Bone marrow (tissue), 2 donors: ENCODE results near the gene FARP1.

Experiments
- DNase-seq, 2 donors: peaks; one replicate each; lab custom pipeline; 2025; lab: John Stamatoyannopoulos, UW

The FARP1 gene

GRCh38 chr13:98173431-98174152 is 30.7 kb downstream of the FARP1 start:
- DNase-seq, result no peak

DNA sequence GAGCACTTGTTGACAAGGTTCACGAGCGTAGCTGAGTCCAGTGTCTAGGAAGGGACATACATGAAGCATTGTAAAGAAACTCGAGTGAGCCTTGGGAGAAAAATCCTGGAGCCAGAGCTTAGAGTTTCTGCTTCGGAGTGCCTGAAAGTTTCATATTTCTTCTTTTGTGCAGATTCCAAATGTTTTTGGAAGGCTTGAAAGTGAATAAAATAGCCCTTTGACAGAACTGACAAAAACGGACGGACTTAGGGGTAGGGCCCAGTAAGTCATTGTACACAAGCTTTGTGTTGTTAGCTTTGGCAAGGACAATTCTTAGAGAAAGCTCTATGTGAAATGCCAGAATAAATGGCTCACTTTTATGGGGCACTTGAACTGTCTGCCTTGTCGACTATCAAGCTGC is 31.4 kb downstream of the FARP1 start:
- DNase-seq, result no peak

- no peak for DNase-seq
Measured at GRCh38 chr13:98175043-98175442, 32.1 kb downstream of the FARP1 start.

DNA sequence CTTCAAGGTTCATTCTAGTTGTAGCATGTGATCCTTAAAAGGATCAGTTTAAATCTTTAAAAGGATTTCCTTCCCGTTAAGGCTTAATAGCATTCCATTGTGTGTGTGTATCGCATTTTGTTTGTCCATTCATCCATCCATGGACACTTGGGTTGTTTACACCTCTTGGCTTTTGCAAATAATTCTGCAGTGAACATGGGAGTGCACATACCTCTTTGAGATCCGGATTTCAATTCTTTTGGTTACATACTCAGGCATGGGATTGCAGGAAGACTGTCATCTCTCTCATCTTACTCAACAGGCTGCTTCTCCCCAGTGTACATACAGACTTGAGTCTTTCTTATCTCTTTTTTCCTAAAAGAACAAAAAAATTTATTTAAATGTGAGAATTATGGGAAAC is 32.9 kb downstream of the FARP1 start:
- DNase-seq, result no peak

DNA sequence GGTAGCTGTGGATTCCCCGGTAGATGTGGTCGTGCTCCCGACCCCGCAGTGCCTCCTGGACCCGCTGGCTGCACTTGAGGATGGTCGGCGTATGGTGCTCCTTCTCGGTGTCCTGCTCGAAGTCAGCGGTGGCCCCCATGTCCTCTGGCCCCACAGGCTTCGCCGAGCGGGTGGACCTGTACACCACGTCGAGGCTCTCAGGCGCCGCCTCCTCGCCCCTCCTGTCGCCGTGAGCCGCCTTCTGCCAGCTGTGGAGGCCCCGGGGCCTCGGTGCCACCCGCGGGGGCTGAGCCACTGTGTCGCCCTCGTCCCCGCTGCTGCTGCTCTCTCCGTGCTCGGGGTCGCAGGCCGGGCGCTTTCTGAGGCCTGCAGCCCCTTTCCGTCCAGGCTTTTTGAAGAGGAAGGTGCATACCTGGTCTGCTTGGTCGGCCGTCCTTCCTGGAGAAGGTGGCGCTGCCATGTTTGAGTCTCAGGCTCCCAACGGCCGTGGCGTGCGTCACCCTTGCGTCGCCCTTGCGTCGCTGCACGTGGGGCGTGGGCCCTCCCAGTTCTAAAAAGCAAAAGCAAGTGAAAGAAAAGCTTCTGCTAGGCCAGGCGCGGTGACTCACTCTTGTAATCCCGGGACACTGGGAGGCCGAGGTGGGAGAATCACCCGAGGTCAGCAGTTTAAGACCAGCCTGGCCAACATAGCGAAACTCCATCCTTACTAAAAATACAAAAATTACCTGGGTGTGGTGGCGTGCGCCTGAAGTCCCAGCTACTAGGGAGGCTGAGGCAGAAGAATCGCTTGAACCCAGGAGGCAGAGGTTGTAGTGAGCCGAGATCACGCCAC is 34.1 kb downstream of the FARP1 start, which contains the start of gene RNF113B:
RNF113B (minus strand) TSS at position 493 of the 832 bp plus-strand sequence; CDS start at position 460, 33 bp downstream.
- DNase-seq, result no peak

- no peak for DNase-seq
Measured at GRCh38 chr13:98180092-98180491, 37.2 kb downstream of the FARP1 start.

- DNase-seq, result no peak
Measured at GRCh38 chr13:98181111-98181815, 38.4 kb downstream of the FARP1 start.

DNA sequence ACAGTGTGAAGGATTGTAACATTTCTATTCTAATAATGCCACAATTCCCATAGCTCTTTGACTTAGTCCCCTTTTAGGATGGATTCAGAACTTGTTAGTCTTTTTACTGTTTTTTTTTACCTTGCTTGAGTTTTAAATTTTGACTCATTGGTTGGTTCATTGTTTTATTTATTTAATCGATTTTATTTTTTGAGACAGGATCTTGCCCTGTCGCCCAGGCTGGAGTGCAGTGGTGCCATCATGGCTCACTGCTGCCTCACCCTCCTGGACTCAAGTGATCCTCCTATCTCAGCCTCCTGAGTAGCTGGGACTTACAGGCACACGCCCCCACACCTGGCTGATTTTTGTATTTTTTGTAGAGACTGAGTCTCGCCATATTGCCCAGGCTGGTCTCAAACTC is 39.3 kb downstream of the FARP1 start:
- no peak for DNase-seq

DNA sequence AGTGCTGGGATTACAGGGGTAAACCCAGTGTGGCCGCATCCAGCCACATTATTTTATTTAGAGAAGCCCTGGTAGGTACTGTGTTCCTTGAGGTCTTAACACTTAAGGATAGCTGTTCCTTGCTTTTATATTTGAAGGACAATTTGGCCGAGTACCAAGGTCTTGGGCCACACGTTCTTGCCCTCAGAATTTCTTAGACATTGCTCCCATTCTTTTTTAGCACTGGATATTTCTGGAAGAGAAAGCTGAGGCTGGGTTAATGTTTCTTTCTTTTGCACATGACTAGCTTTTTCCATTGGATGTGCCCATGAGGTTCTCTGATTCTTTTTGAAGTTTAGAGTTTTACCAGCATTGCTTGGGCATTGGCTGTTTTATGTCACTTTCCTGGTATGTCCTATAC is 39.7 kb downstream of the FARP1 start:
- DNase-seq, result no peak

- DNase-seq, result no peak
Measured at GRCh38 chr13:98184792-98185191, 41.9 kb downstream of the FARP1 start.

DNA sequence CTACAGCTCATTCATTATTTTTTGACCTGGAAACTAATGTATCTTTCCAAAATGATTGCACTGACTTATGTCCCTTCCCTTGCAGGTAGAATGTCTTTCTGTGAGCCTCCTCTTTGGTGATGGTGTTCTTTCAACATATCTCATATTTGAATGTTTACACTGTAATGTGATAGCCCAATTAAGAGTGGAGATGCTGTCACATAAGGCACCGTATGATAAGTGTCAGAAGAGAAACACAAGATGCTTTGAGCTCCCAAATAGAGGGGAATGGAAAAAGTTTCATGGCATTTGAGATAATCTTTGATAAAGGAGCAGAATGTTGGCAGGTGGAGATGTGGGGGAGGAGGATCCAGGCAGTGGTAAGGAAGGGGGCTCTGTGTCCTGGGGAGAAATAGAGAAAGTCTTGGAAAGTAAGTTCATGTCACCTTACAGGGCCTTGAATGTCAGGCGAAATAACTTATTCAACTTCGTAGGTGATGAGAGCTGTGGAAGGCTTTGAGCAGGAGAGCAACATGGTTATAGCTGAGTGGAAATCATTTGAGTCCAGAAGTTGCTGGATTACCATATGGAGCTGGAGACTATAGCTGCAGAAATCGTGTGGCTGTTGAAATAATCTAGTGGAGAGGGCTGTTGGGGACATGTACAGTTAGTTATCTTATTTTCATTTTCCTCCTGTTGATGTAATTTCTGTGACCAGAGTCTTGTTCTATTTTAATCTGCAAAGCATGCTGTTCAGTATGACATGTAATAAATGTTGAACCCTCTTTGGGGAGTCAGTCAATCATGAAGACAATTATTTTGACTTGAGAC is 44.5 kb downstream of the FARP1 start:
- DNase-seq, result no peak

DNA sequence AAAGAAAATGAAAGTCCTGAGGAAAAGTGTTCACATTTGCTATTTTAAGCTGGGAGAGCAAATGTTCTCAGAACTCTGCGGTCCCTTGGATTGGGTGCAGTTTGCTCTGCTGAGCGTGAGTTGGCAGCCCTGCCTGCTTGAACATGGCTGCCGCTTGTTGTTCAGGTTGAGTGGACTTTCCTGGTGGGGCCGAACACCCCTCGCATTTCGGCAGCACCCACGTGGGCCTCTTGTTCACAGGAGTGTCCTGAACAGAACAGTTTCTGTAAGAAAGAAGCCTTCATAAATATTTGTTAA is 45.0 kb downstream of the FARP1 start:
- no peak for DNase-seq

DNA sequence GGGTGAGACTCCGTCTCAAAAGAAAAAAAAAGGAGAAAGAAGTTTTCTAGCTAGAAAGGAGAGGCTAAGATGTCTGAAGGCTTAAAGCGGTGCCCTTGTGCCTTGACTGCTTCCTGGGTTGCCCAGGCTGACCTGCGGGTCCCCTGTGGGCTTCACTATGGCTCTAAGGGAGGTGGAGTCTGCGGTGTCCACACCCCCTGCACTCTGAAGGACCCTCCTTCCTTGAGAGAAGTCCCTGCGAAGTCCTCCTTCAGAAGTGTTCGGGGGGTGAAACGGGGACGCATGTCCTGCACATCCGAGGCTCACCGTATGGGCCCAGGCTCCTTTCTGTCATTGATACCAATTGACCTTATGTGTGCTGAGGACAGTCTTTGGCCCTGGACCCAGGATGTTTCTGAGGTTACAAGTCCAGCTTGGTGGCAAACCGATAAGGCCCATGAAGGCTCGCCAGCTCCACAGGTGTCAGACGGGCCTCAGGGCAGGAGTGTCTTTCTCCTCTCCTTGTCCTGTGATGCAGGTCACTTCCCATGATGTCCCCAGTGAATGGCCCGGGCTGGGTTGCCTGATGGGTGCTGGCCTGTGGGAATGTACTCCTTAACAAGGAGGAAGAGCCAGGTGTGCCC is 45.8 kb downstream of the FARP1 start:
- DNase-seq, result no peak

- no peak for DNase-seq
Measured at GRCh38 chr13:98189841-98190505, 47.1 kb downstream of the FARP1 start.

DNA sequence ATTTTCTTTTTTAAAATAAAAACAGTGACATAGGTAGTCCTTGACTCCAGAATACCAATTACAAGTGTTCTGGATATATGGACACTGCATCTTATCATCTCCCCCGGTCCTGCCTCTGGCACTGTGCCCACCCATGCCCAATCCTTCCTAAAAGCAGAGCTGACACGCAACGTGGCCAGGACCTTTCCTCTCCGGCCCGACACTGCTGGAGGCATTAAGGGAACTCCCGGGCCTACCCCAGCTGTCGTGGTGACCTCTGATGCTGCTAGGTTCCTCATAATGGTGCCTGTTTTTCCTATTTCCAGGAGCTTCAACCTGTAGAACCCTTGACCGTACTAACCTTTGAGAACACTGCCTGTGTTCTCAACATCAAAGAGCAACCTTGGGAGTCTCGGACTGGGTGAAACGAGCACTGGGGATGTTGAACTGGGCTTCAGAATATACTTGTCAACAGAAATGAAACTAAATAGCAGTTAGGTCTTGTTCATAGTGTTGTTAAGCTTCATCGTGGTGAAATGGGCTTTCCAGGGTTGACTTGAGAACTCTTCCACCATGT is 48.1 kb downstream of the FARP1 start:
- no peak for DNase-seq

GRCh38 chr13:98192008-98192407 is 49.1 kb downstream of the FARP1 start:
- DNase-seq, result no peak

- no peak for DNase-seq
Measured at GRCh38 chr13:98195054-98195791, 52.3 kb downstream of the FARP1 start.

DNA sequence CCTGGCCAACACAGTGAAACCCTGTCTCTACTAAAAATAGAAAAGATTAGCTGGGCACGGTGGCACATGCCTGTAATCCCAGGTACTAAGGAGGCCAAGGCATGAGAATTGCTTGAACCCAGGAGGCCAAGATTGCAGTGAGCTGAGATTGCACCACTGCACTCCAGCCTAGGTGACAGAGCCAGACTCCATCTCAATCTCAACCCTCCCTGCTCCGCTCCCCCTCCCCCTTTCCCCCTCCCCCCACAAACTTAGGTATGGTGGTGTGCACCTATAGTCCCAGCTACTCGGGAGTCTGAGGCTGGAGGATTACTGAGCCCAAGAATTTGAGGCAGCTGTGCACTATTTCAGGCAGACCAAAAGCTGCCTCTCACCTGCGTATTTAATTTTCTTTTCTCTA is 55.8 kb downstream of the FARP1 start:
- no peak for DNase-seq

DNA sequence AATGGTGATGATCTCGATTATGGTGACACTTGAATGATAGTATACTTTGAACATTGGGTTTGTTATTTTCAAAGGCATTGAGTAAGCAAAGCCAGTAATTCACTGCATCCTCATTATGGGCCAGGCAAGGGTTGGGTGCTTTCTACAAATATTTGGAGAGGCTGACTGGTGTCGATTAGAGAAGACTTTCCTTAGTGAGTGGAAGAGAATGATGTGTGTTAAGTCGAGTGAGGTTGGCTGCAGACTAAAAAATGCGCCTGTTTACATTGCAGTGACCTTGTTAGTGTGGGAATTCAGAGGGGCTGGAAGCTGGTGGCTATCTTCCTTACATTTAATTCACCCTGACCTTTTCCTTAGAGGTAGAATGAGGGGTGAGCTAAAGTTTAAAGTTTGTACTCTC is 56.6 kb downstream of the FARP1 start:
- DNase-seq, result no peak
